Gastroesophageal sphincter (tissue), 3 donors: ENCODE results near the gene KIZ.

Experiments used
- POLR2AphosphoS5 ChIP-seq: sonication (generic); formaldehyde crosslinking; IDR thresholded peaks from one replicate; pipeline ENCODE4 v1.6.1; 2017; ENCODE audit warnings: antibody characterized with exemption
- TF ChIP-seq, protein P1 (sequence below), 4 experiments: fragments of 200-600 bp in 2 of 4; fragments of 450-650 bp in 2 of 4; sonication (generic) in 1 of 4; IDR thresholded peaks; one replicate each; pipeline ENCODE4 v1.5.1; 2017 to 2019; ENCODE audit warnings: antibody characterized with exemption in 4 of 4, mild to moderate bottlenecking in 2 of 4, moderate library complexity in 2 of 4

DNA sequence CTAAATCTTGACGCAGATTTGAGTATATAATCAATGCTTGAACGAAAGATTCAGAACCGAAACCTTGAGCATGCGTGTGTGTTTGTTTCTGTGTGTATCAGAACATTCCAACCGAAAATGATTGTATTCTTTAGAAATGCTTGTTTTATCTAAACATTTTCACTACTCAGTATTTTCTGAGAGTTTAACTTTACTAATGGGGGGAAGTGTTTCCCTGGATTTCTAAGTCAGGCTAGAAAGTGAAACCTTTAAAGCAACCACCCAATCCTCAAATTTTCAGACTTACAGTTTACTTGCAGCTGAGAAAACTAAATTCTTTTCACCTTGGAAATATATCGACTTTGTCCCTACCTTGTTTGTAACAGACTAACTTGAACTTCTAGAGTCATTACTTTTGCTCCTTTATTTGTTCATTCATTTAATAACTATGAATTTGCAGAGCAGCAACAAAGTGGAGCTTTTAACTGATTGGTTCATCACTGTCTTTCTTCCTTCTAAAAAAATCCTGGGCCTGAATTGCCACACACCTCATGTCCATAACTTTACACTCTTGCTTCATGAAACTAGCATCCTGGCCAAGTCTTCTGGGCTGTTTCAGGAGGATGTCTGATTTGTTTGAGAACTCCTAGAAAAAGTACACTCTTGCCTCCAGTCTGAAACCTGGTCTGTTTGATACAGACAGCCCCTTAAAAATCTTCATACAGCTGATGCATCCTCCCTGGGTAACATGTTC is 99.5 kb downstream of the KIZ start:
- TF ChIP-seq, protein P1, sequence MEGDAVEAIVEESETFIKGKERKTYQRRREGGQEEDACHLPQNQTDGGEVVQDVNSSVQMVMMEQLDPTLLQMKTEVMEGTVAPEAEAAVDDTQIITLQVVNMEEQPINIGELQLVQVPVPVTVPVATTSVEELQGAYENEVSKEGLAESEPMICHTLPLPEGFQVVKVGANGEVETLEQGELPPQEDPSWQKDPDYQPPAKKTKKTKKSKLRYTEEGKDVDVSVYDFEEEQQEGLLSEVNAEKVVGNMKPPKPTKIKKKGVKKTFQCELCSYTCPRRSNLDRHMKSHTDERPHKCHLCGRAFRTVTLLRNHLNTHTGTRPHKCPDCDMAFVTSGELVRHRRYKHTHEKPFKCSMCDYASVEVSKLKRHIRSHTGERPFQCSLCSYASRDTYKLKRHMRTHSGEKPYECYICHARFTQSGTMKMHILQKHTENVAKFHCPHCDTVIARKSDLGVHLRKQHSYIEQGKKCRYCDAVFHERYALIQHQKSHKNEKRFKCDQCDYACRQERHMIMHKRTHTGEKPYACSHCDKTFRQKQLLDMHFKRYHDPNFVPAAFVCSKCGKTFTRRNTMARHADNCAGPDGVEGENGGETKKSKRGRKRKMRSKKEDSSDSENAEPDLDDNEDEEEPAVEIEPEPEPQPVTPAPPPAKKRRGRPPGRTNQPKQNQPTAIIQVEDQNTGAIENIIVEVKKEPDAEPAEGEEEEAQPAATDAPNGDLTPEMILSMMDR (IDR thresholded peaks at IDR 0.05): no peak
- TF ChIP-seq POLR2AphosphoS5: no peak
